GM21717 (cell line): Measurements from ENCODE around the gene SEC24D.
"Not testable (repeated sequence)": the region's sequence is repeated elsewhere in the genome, so short reads cannot be mapped to it uniquely, and the experiment has no call there.

ENCODE experiments used
- ATAC-seq: cut with Tn5 transposase; IDR thresholded peaks from one replicate; pipeline ENCODE4 v1.9.1; 2021; ENCODE audit warnings: mild to moderate bottlenecking, moderate library complexity; ENCODE audit not compliant: unreplicated experiment

Gene SEC24D

DNA sequence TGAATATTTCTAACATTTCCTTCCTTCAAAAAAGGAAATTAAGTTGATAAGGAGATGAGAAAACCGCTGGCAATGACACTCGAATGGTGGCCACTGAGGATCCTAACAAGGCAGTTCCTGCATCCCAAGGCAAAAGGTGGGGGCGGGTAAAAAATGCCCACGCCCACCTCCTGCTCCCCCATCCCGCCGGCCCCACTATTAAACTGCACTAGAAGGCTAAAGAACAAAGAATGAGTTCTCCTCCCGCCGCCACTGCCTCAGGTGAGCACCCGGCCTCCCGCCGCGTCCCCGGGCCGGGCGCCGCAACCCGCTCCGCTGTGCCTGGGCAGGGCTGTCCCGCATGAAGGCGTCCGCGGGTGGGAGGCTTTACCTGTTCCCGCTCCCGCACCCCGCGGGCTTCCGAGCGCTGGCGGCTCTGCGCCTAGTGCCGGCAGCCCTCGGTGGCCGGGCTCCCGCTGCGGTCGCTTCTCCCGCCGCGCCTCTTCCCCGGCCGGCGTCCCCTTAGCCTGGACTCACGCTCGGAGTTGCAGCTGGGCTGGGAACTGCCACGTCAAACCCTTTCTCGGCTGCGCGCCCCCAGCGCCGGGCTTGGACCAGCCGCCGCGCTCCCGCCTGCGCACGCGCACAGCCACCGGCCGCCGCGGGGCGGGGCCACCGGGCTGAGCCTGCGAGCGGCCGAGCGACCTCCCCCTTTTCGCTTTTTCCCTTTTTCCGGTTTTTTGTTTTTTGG, at the start of gene SEC24D:
Gene SEC24D (minus strand): TSS at position 556 of the 730 bp plus-strand sequence. CDS start 2,430 bp downstream, outside the sequence.
- ATAC-seq = peak; percentile 80

DNA sequence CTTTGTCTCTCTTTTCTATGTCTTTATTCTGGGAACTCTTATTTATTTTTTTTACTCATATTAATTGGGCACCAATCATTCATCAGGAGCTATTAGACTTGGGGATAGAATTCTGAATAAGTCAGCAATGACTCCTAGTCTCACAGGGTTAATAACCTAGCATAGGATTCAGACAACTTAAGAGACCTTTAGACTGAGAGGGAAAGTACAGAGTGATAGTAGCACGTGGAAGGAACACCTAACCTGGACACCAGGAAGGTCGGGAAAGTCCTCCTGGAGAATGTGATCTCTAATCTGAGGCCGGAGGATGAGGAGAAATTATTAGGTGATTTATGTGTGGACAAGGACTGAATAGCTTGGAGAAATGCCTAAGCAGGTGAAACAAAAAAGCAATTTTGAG, 48.8 kb upstream of the SEC24D start:
- ATAC-seq = no peak

GRCh38 chr4:118883861-118884260, 47.9 kb upstream of the SEC24D start:
- no peak for ATAC-seq

GRCh38 chr4:118881512-118882146, 45.7 kb upstream of the SEC24D start:
- no peak for ATAC-seq

DNA sequence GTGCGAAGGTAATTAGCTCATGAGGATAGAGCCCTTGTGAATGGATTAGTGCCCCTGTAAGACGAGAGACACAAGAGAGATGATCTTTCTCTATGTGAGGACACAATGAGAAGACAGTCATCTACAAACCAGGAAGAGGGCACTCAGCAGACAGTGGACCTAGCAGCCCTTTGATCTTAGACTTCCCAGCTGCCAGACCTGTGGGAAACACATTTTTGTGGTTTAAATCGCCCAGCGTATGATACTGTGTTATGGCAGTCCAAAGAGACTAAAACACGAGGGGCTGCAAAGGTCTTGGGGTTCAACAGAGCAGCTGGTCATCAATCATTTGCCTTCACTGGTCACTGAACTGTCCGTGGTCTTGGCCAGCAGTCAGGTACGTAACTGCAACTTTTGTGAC, 43.5 kb upstream of the SEC24D start:
- no peak for ATAC-seq

DNA sequence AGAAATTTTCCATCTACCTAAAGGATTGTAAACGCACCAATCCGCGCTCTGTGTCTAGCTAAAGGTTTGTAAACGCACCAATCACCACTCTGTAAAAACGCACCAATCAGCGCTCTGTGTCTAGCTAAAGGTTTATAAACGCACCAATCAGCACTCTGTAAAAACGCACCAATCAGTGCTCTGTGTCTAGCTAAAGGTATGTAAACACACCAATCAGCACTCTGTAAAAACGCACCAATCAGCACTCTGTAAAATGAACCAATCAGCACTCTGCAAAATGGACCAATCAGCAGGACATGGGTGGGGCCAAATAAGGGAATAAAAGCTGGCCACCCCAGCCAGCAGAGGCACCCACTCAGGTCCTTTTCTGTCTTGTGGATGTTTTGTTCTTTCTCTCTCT, 42.6 kb upstream of the SEC24D start:
- not testable (repeated sequence) for ATAC-seq

DNA sequence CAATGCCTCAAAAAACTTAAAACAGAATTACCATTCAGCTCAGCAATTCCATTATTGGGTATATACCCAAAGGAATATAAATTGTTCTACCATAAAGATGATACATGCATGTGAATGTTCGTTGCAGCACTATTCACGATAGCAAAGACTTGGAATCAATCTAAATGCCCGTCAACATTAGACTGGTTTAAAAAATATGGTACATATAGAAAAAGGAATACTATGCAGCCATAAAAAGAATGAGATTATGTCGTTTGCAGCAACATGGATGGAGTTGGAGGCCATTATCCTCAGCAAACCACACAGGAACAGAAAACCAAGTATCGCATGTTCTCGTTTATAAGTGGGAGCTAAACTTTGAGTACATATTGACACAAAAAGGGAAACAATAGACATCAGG, 41.9 kb upstream of the SEC24D start:
- ATAC-seq = no peak

GRCh38 chr4:118872181-118872580, 36.3 kb upstream of the SEC24D start:
- ATAC-seq = no peak

DNA sequence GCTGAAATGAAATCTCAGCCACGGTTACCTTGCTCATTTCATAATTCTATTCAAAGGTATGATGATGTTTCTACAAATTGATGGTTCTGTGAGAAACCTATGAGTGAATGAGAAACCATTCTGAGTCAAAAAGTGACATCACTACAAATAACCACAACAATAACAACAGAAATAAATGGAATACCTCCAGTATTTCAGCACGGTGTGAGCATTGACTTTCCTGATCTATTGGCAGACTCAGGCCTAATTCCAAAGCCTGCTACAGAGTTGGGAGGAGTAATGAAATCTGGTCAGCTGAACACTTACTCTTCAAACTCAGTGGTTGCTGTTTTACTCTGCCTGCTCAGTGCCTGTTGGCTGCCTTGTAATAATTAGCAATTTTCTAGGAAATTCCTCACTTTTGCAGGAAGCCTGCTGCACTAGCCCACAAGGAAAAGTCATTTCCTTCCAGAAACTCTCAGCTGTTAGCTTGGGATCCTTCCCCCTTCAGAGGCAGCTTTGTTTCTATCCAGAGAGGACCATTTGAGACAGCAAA, 33.9 kb upstream of the SEC24D start:
- ATAC-seq = peak; percentile 58

DNA sequence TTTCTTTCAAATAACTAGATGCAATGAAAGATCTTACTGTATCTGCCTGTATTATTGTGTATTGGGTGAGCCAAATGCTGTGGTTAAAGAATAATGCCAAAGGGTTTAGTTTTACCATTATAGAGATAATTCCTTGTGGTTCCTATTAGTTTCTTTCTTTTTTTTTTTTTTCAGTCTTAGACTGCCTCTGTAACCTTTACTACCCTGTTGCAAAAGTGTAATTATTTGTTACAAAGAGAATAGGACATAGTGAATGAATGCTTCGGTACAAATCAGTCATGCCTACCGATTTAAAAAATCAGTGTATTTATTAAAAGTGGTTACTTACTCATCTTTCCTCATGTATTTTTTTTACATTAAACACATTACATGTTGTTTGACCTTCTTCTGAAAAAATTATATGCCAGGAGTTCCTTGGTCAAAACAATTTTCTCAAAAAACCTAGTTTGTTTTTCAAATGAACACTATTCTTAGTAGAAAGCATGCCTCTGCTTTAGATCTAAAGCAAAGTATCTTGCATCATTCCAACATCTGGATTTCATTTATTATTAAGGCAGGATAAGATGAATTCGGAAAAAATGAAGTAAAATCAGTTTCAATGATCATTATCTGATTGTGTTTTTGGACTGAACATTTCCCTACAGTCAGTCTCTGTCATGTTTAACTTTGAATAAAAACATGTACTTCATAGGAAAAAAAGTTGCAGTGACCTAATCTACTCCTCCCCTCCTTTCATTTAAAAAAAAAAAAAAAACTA, 31.6 kb upstream of the SEC24D start:
- no peak for ATAC-seq

DNA sequence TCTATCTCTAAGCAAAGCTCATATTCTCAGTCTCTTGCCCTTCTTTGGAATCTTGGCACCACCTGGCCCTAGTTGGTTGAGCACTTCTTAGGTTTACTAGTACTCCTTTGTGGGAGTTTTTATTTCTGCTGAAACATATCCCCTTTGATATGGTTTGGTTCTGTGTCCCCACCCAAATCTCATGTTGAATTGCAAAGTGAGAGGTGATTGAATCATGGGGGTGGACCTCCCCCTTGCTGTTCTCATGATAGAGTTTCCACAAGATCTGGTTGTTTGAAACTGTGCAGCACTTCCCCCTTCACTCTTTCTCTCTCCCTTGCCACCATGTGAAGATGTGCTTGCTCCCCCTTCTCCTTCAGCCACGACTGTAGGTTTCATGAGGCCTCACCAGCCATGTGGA, 30.5 kb upstream of the SEC24D start:
- ATAC-seq = no peak

DNA sequence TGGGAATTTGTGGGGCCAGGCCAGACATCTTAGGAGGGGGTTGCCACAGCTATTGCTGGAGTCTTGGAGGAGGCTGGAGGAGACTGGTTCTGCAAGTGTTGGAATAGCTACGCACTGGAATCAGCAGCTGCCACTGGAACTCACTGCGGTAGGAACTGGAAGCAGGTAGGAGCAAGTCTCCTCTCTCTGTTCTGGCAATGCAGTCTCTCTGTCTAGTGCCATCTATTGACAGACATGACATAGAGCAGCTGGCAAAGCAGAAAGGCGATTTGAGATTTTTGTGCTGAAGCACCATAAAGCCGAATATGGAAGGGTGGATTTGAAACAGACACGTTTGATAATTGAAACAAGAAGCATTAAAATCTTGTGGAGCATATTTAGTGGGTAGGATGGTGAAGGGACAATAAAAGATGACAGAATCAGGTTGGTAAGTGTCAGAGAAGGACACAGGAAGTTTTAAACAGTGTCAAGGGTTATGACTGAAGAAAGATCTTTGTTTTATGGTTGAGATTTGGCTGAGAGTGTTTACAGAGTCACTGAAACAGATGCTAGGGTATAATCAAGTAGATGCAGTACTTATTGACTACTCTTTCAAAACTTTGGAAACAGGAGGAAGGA, 29.3 kb upstream of the SEC24D start:
- ATAC-seq = peak; percentile 89

DNA sequence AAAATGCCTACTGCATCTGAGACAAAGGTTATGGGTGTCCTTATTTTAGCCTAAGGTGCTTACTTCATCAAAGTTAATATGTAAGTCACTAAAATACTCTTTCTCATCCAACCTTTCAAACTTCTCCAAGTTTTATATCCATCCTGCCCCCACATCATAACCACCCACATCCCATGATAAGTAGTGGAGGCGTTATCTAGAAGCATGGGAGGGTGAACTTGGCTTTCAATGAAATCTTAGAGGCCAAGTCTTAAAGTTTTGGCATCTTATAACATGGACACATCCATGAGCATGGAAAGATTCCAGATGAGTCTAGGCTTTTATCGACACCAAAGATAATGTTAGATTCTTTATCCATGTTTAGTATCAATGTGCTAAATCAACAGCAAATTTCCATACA, 22.9 kb upstream of the SEC24D start:
- ATAC-seq = no peak

DNA sequence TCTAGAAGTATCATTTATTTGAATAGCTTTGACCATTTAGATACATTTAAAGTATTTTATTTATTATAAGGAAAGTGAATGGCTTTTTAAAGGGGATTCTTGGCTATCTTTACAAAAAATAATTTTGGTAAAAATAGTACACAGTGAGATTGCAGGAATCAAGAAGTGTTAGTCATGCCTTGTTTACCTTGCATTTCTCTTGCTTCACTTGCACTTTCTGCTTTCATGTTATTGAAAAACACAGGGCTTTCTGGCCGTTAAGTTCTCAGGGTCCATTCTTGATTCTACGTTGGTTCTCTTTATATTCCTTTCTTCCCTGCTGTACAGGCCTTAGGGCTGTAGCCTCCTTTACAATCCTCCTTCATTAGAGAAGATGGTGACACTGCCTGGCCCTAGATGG, 21.8 kb upstream of the SEC24D start:
- no peak for ATAC-seq

GRCh38 chr4:118850488-118851173, 14.7 kb upstream of the SEC24D start:
- peak; percentile 91 for ATAC-seq

GRCh38 chr4:118849867-118850487, 14.1 kb upstream of the SEC24D start:
- no peak for ATAC-seq

DNA sequence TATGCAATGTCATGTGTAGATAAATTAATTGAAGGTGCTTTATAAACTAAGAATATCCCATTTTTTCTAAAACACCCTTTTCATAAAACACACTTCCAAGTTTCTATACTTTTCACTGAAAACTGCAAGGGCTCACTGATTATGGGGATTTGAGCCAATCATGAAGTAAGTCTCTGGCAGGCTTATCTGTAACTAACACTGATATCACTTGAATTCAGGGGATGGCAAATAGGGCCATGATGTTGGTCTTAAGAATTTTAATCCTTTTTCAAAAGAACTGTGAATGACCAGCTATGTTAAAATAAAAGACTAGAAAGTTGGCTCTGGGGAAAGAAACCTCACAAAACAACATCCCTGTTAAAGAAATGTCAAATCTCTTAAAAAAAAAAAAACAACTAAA, 13.0 kb upstream of the SEC24D start:
- ATAC-seq = no peak

- ATAC-seq = no peak
Measured at GRCh38 chr4:118848242-118848641, 12.3 kb upstream of the SEC24D start.

- no peak for ATAC-seq
Measured at GRCh38 chr4:118846979-118847378, 11.1 kb upstream of the SEC24D start.

- ATAC-seq = no peak
Measured at GRCh38 chr4:118845552-118846050, 9.7 kb upstream of the SEC24D start.
